Astrocyte (in vitro differentiated cells and primary cell): ENCODE measurements around the gene R3HCC1L.

Source experiments
- EZH2 ChIP-seq: IDR thresholded peaks from 2 replicates; pipeline ENCODE4 v1.6.1; 2012; ENCODE audit warnings: mild to moderate bottlenecking, low read length, inconsistent platforms; ENCODE audit not compliant: insufficient read depth
- TF ChIP-seq, protein P1 (sequence below): IDR thresholded peaks from 2 replicates; pipeline ENCODE4 v1.5.1; 2011; ENCODE audit warnings: low read depth, mild to moderate bottlenecking, inconsistent platforms, low read length, moderate library complexity; ENCODE audit not compliant: insufficient read depth

DNA sequence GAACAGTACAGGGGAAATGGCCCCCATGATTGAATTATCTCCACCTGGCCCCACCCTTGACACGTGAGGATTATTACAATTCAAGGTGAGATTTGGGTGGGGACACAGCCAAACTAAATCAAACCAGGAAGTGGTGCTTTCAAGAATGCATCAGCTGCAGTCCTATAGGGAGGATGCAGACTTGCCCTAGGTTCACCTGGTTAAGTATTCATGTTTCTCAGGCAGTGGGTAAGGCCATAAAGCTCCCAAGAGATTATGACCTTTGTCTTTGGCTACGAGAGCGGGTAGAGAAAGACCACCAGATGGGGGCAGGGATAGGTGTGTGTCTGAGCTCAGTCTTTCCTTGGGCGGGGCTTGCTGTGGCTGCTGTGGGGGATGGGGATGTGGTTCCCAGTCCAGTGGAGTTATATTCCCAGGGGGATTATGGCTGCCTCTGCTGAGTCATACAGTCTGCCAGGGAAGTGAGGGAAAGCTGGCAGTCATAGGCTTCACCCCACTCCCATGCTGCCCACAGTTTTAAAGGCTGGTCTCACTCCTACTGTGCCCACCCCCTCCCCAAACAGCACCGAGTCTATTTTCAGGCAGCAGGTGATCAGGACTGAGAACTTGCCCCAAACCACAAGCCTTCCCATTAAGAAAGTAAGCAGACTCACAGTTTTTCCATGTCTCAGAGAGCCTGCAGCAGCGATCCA lies 8.4 kb upstream of the R3HCC1L start:
- TF ChIP-seq, protein P1, sequence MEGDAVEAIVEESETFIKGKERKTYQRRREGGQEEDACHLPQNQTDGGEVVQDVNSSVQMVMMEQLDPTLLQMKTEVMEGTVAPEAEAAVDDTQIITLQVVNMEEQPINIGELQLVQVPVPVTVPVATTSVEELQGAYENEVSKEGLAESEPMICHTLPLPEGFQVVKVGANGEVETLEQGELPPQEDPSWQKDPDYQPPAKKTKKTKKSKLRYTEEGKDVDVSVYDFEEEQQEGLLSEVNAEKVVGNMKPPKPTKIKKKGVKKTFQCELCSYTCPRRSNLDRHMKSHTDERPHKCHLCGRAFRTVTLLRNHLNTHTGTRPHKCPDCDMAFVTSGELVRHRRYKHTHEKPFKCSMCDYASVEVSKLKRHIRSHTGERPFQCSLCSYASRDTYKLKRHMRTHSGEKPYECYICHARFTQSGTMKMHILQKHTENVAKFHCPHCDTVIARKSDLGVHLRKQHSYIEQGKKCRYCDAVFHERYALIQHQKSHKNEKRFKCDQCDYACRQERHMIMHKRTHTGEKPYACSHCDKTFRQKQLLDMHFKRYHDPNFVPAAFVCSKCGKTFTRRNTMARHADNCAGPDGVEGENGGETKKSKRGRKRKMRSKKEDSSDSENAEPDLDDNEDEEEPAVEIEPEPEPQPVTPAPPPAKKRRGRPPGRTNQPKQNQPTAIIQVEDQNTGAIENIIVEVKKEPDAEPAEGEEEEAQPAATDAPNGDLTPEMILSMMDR, result no peak
- TF ChIP-seq EZH2, result no peak
